ENCODE results near the gene BICC1. TPM values are rescaled to one million over a fixed set of nuclear protein-coding genes. Genes with fewer than 3 reads are reported as not detected.

Gene BICC1
- total RNA-seq, 1 donor from 2014 or later, result 15.2 TPM

GRCh38 chr10:58653139-58653538 is 140.5 kb downstream of the BICC1 start:
- TF ChIP-seq CTCF (conservative IDR thresholded peaks at IDR 0.05), result no peak
- Mint-ChIP-seq H3K4me3 (no peak overlapping the region), H3K36me3 (peaks cover 8% of the 10 kb centered on the region), H3K9me3 (peaks cover 4% of the 10 kb centered on the region), H3K27me3 (no peaks in the 10 kb centered on the region), H3K4me1 (ENCODE audit: unreplicated experiment) (peaks cover 10% of the 10 kb centered on the region), H3K27ac (no peak overlapping the region)
- no peak for DNase-seq (ENCODE audit: extremely low spot score, unreplicated experiment)

GRCh38 chr10:58660575-58661255 is 148.0 kb downstream of the BICC1 start:
- Mint-ChIP-seq H3K4me3 (no peak overlapping the region), H3K9me3 (peaks cover 18% of the 10 kb centered on the region), H3K4me1 (ENCODE audit: unreplicated experiment) (peaks cover 6% of the 10 kb centered on the region), H3K27ac (no peak overlapping the region), H3K36me3 (peaks cover 16% of the 10 kb centered on the region), H3K27me3 (no peaks in the 10 kb centered on the region)
- no peak for TF ChIP-seq CTCF (conservative IDR thresholded peaks at IDR 0.05)
- DNase-seq (ENCODE audit: extremely low spot score, unreplicated experiment), result no peak

- H3K4me1 Mint-ChIP-seq (ENCODE audit: unreplicated experiment), result peaks cover 6% of the 10 kb centered on the region
- no peak overlapping the region for H3K4me3 Mint-ChIP-seq
- no peak for TF ChIP-seq CTCF (conservative IDR thresholded peaks at IDR 0.05)
- no peaks in the 10 kb centered on the region for H3K27me3 Mint-ChIP-seq
- DNase-seq (ENCODE audit: extremely low spot score, unreplicated experiment), result no peak
- H3K9me3 Mint-ChIP-seq, result peaks cover 18% of the 10 kb centered on the region
- H3K27ac Mint-ChIP-seq, result no peak overlapping the region
- peaks cover 16% of the 10 kb centered on the region for H3K36me3 Mint-ChIP-seq
These were observed 148.7 kb downstream of the BICC1 start for GRCh38 chr10:58661336-58661735.

- peaks cover 6% of the 10 kb centered on the region for H3K4me1 Mint-ChIP-seq (ENCODE audit: unreplicated experiment)
- peaks cover 11% of the 10 kb centered on the region for H3K36me3 Mint-ChIP-seq
- H3K9me3 Mint-ChIP-seq, result peaks cover 14% of the 10 kb centered on the region
These were observed 149.2 kb downstream of the BICC1 start for GRCh38 chr10:58661902-58662301.

GRCh38 chr10:58662314-58662713 is 149.6 kb downstream of the BICC1 start:
- no peak for TF ChIP-seq CTCF (conservative IDR thresholded peaks at IDR 0.05)
- Mint-ChIP-seq H3K27ac (no peak overlapping the region), H3K9me3 (peaks cover 13% of the 10 kb centered on the region), H3K36me3 (peaks cover 11% of the 10 kb centered on the region), H3K4me3 (no peak overlapping the region), H3K27me3 (no peaks in the 10 kb centered on the region), H3K4me1 (ENCODE audit: unreplicated experiment) (peaks cover 6% of the 10 kb centered on the region)
- no peak for DNase-seq (ENCODE audit: extremely low spot score, unreplicated experiment)

More at GRCh38 chr10:58661902-58662301, 149.2 kb downstream of the BICC1 start:
- no peak for DNase-seq (ENCODE audit: extremely low spot score, unreplicated experiment)
- H3K4me3 Mint-ChIP-seq, result no peak overlapping the region
- no peak for TF ChIP-seq CTCF (conservative IDR thresholded peaks at IDR 0.05)
- H3K27ac Mint-ChIP-seq, result no peak overlapping the region
- H3K27me3 Mint-ChIP-seq, result no peaks in the 10 kb centered on the region

Data from type B pancreatic cell (in vitro differentiated cells).